ENCODE results near the gene CD300LD. TPM values are rescaled to one million over a fixed set of nuclear protein-coding genes. Genes with fewer than 3 reads are reported as not detected.
A peak's percentile ranks its signal among the peaks of the same experiment; 100 is the strongest.

The CD300LD gene
- total RNA-seq, 4 donors from 2014 or later: not detected

- 49% methylated on average over 20 of the region's 32 CpGs for WGBS
- Histone ChIP-seq H3K4me1 (peaks cover 11% of the 10 kb centered on the region), H3K27me3 (peaks cover 9% of the 10 kb centered on the region), H3K27ac (no peak overlapping the region), H3K36me3 (no peaks in the 10 kb centered on the region), H3K4me3 (no peak overlapping the region), H3K9me3 (no peaks in the 10 kb centered on the region)
- no peak for TF ChIP-seq EP300 (IDR thresholded peaks at IDR 0.05)
- no peak for TF ChIP-seq CTCF (IDR thresholded peaks at IDR 0.05)
- TF ChIP-seq POLR2A (IDR thresholded peaks at IDR 0.05): no peak
- no peak for TF ChIP-seq POLR2AphosphoS5 (IDR thresholded peaks at IDR 0.05)
- no peak for DNase-seq (ENCODE audit: low spot score in 2 of 2)
Measured at GRCh38 chr17:74569020-74570003, 22.8 kb downstream of the CD300LD start.

- Histone ChIP-seq H3K4me3 (no peak overlapping the region), H3K36me3 (no peaks in the 10 kb centered on the region), H3K9me3 (no peaks in the 10 kb centered on the region), H3K4me1 (peaks cover 11% of the 10 kb centered on the region), H3K27me3 (peaks cover 17% of the 10 kb centered on the region), H3K27ac (no peak overlapping the region)
- no peak for DNase-seq (ENCODE audit: low spot score in 2 of 2)
- TF ChIP-seq CTCF (IDR thresholded peaks at IDR 0.05) (no peak), EP300 (IDR thresholded peaks at IDR 0.05) (no peak)
- WGBS: 72% methylated on average over 4 of the region's 4 CpGs
Measured at GRCh38 chr17:74568106-74568873, 23.8 kb downstream of the CD300LD start.

- Histone ChIP-seq H3K4me3 (no peak within 1 kb of the TSS), H3K27me3 (peaks cover 17% of the 10 kb centered on the region), H3K9me3 (no peaks in the 10 kb centered on the region), H3K4me1 (peaks cover 11% of the 10 kb centered on the region), H3K27ac (no peak within 1 kb of the TSS), H3K36me3 (no peaks in the 10 kb centered on the region)
- no peak for DNase-seq (ENCODE audit: low spot score in 2 of 2)
- 65% methylated on average over 2 of the region's 2 CpGs for WGBS
- TF ChIP-seq CTCF (IDR thresholded peaks at IDR 0.05) (no peak), POLR2A (IDR thresholded peaks at IDR 0.05) (no peak), EP300 (IDR thresholded peaks at IDR 0.05) (no peak), POLR2AphosphoS5 (IDR thresholded peaks at IDR 0.05) (no peak)
Measured at GRCh38 chr17:74567397-74567796, 24.7 kb downstream of the CD300LD start, which contains the start of gene CD300H. CD300H (minus strand) TSS chr17:74567509.

- no peak for TF ChIP-seq POLR2AphosphoS5 (IDR thresholded peaks at IDR 0.05)
- TF ChIP-seq EP300 (IDR thresholded peaks at IDR 0.05): no peak
- TF ChIP-seq CTCF (IDR thresholded peaks at IDR 0.05): peak in 1 of 2 donors; percentile 67
- H3K27me3 ChIP-seq: peaks cover 20% of the 10 kb centered on the region
- 40% methylated on average over 8 of the region's 9 CpGs for WGBS
- H3K4me1 ChIP-seq: peaks cover 11% of the 10 kb centered on the region
- H3K9me3 ChIP-seq: no peaks in the 10 kb centered on the region
- no peak overlapping the region for H3K27ac ChIP-seq
- DNase-seq (ENCODE audit: low spot score in 2 of 2): no peak
- no peaks in the 10 kb centered on the region for H3K36me3 ChIP-seq
- no peak overlapping the region for H3K4me3 ChIP-seq
Measured at GRCh38 chr17:74566132-74566753, 25.8 kb downstream of the CD300LD start.
